ENCODE measurements around the gene TCEA2. TPM values are rescaled to one million over a fixed set of nuclear protein-coding genes. Genes with fewer than 3 reads are reported as not detected.

Gene TCEA2
- total and polyA plus RNA-seq, 2 of the 13 experiments (the other 11 are each of a cell fraction or from before 2014, with no cell fraction given), result 28.1 to 33.7 TPM

GRCh38 chr20:64023361-64024140 is 39.4 kb upstream of the TCEA2 start (continued):
- TF ChIP-seq ZNF670 (CRISPR knock-in tag; IDR thresholded peaks at IDR 0.05; ENCODE audit: borderline replicate concordance) (no peak), XRCC5 (optimal IDR thresholded peaks at IDR 0.05; ENCODE audit: low read length) (no peak), MAX (IDR thresholded peaks at IDR 0.05) (no peak), HNF1B (CRISPR knock-in tag; IDR thresholded peaks at IDR 0.05) (no peak), ARID2 (CRISPR knock-in tag; IDR thresholded peaks at IDR 0.05; ENCODE audit: borderline replicate concordance) (no peak), CREB1 (IDR thresholded peaks at IDR 0.05) (no peak), CREB1 (CRISPR knock-in tag; IDR thresholded peaks at IDR 0.05) (no peak), ZNF576 (CRISPR knock-in tag; IDR thresholded peaks at IDR 0.05) (peak; percentile 58; the same call in 1 of the 2 replicates), AGO2 (optimal IDR thresholded peaks at IDR 0.05; ENCODE audit: low read depth, low read length) (peak; percentile 71), FOXO4 (CRISPR knock-in tag; conservative IDR thresholded peaks at IDR 0.05) (peak; percentile 93; the same call in 1 of the 2 replicates), ZFP90 (CRISPR knock-in tag; IDR thresholded peaks at IDR 0.05; ENCODE audit: borderline replicate concordance) (no peak), ZNF660 (CRISPR knock-in tag; IDR thresholded peaks at IDR 0.05; ENCODE audit: borderline replicate concordance, low read depth) (0 out of 2 replicates have a peak, but pooled peaks have one; percentile 55), PPARG (CRISPR knock-in tag; conservative IDR thresholded peaks at IDR 0.05) (no peak), DZIP1 (CRISPR knock-in tag; IDR thresholded peaks at IDR 0.05) (0 out of 2 replicates have a peak, but pooled peaks have one; percentile 78), ZNF816 (CRISPR knock-in tag; IDR thresholded peaks at IDR 0.05; ENCODE audit: borderline replicate concordance) (no peak), ZNF616 (CRISPR knock-in tag; IDR thresholded peaks at IDR 0.05; ENCODE audit: low read depth) (no peak), ATRX (CRISPR knock-in tag; IDR thresholded peaks at IDR 0.05; ENCODE audit: borderline replicate concordance) (0 out of 2 replicates have a peak, but pooled peaks have one; percentile 44), ZNF780A (CRISPR knock-in tag; IDR thresholded peaks at IDR 0.05) (no peak), MYNN (CRISPR knock-in tag; IDR thresholded peaks at IDR 0.05; ENCODE audit: low read depth) (0 out of 2 replicates have a peak, but pooled peaks have one; percentile 28), ZBTB26 (CRISPR knock-in tag; IDR thresholded peaks at IDR 0.05; ENCODE audit: borderline replicate concordance) (no peak), RFX1 (IDR thresholded peaks at IDR 0.05) (no peak), RXRA (CRISPR knock-in tag; IDR thresholded peaks at IDR 0.05) (peak; percentile 99)
